Measurements from ENCODE around the gene SLC25A1.

SLC25A1 gene

GRCh38 chr22:19180740-19181410 lies 2.3 kb upstream of the SLC25A1 start:
- no peak for TF ChIP-seq CTCF (conservative IDR thresholded peaks at IDR 0.05; ENCODE audit: low read depth, low read length)
- H3K4me3 ChIP-seq (ENCODE audit: low read length) = no peak overlapping the region
- no peak for DNase-seq (ENCODE audit: low read depth)

GRCh38 chr22:19180234-19180633 lies 1.7 kb upstream of the SLC25A1 start:
- no peak for DNase-seq (ENCODE audit: low read depth)
- H3K4me3 ChIP-seq (ENCODE audit: low read length) = no peak overlapping the region
- no peak for TF ChIP-seq CTCF (conservative IDR thresholded peaks at IDR 0.05; ENCODE audit: low read depth, low read length)

- H3K4me3 ChIP-seq (ENCODE audit: low read length) = peak overlapping the region; percentile 56
- DNase-seq (ENCODE audit: low read depth) = peak; percentile 51
- TF ChIP-seq CTCF (conservative IDR thresholded peaks at IDR 0.05; ENCODE audit: low read depth, low read length) = peak; percentile 77
These were observed 1.0 kb upstream of the SLC25A1 start for GRCh38 chr22:19179497-19180048.

GRCh38 chr22:19178065-19178656 lies 375 bp downstream of the SLC25A1 start:
- DNase-seq (ENCODE audit: low read depth) = no peak
- TF ChIP-seq CTCF (conservative IDR thresholded peaks at IDR 0.05; ENCODE audit: low read depth, low read length) = no peak
- peak overlapping the region; percentile 55 for H3K4me3 ChIP-seq (ENCODE audit: low read length)

GRCh38 chr22:19177164-19178064 lies 1.1 kb downstream of the SLC25A1 start:
- DNase-seq (ENCODE audit: low read depth) = no peak
- no peak for TF ChIP-seq CTCF (conservative IDR thresholded peaks at IDR 0.05; ENCODE audit: low read depth, low read length)
- H3K4me3 ChIP-seq (ENCODE audit: low read length) = peak overlapping the region; percentile 55

- TF ChIP-seq CTCF (conservative IDR thresholded peaks at IDR 0.05; ENCODE audit: low read depth, low read length) = no peak
- no peak for DNase-seq (ENCODE audit: low read depth)
- H3K4me3 ChIP-seq (ENCODE audit: low read length) = no peak overlapping the region
These were observed 1.8 kb downstream of the SLC25A1 start for GRCh38 chr22:19176732-19177131.

Data from retinal pigment epithelial cell (primary cell).